RPMI8226 (cell line): ENCODE results near the gene SLC39A13.

Experiments
- DNase-seq: peaks from one replicate; pipeline ENCODE4 v3.0.0-alpha.2; 2015

Gene SLC39A13

GRCh38 chr11:47461876-47462275 lies 53.5 kb downstream of the SLC39A13 start:
- no peak for DNase-seq

GRCh38 chr11:47464483-47464882 lies 56.1 kb downstream of the SLC39A13 start:
- no peak for DNase-seq
